HEK293 (cell line): ENCODE results near the gene SIL1.

Experiments used
- CTCF ChIA-PET: fragments of 350-600 bp; formaldehyde crosslinking; extraction: SDS; loops from one replicate; lab custom pipeline; 2021; ENCODE audit warnings: antibody characterized with exemption; lab: Yijun Ruan, JAX
- POLR2A ChIA-PET: fragments of 300-600 bp; formaldehyde crosslinking; extraction: SDS; loops from one replicate; lab custom pipeline; 2020; ENCODE audit warnings: antibody characterized with exemption, inconsistent platforms; lab: Yijun Ruan, JAX
- H3K27ac ChIP-seq: fragments of 200-500 bp; sonication (Bioruptor generic); 2 replicates; pipeline ENCODE4 v1.5.1; 2014; ENCODE audit warnings: low read depth, low read length, control low read depth, inconsistent platforms; ENCODE audit errors: extremely low read depth
- H3K36me3 ChIP-seq, 2 experiments: fragments of 200-500 bp in 1 of 2; sonication (Bioruptor generic) in 1 of 2; 1 replicate in 1 of 2; 2 replicates in 1 of 2; pipeline ENCODE4 v1.5.1; 2014 to 2017; ENCODE audit warnings: inconsistent platforms in 2 of 2, low read length in 2 of 2; ENCODE audit not compliant: control insufficient read depth in 2 of 2, insufficient read depth in 1 of 2
- H3K4me1 ChIP-seq: fragments of 200-500 bp; sonication (Bioruptor generic); 2 replicates; pipeline ENCODE4 v1.5.1; 2014; ENCODE audit warnings: mild to moderate bottlenecking, low read length, inconsistent platforms; ENCODE audit not compliant: control insufficient read depth, insufficient read depth
- H3K4me3 ChIP-seq: 2 replicates; pipeline ENCODE4 v1.5.1; 2011; ENCODE audit warnings: low read depth, mild to moderate bottlenecking, control low read depth, low read length, moderate library complexity
- H3K9me3 ChIP-seq: fragments of 200-500 bp; sonication (Bioruptor generic); 2 replicates; pipeline ENCODE4 v1.5.1; 2014; ENCODE audit warnings: low read depth, low read length, inconsistent platforms; ENCODE audit not compliant: control insufficient read depth, insufficient read depth
- EGR2 ChIP-seq: fragments of 450-650 bp; formaldehyde crosslinking; IDR thresholded peaks from 2 replicates; pipeline ENCODE4 v1.5.1; 2016; ENCODE audit warnings: low read depth, missing biosample characterization, missing genetic modification characterization
- KLF1 ChIP-seq: fragments of 450-650 bp; formaldehyde crosslinking; IDR thresholded peaks from 2 replicates; pipeline ENCODE4 v1.5.1; 2016; ENCODE audit warnings: missing biosample characterization, missing genetic modification characterization
- KLF10 ChIP-seq: fragments of 450-650 bp; IDR thresholded peaks from 2 replicates; pipeline ENCODE4 v1.5.1; 2018; ENCODE audit warnings: missing biosample characterization, mild to moderate bottlenecking, missing genetic modification characterization
- PBX3 ChIP-seq: sonication (generic); formaldehyde crosslinking; IDR thresholded peaks from 2 replicates; pipeline ENCODE4 v1.8.1; 2022; ENCODE audit warnings: mild to moderate bottlenecking, moderate library complexity, missing genetic modification reagents
- SCRT2 ChIP-seq: fragments of 450-650 bp; formaldehyde crosslinking; IDR thresholded peaks from 2 replicates; pipeline ENCODE4 v1.5.1; 2016; ENCODE audit warnings: missing biosample characterization, missing genetic modification characterization
- ZBTB17 ChIP-seq: fragments of 450-650 bp; formaldehyde crosslinking; IDR thresholded peaks from 2 replicates; pipeline ENCODE4 v1.5.1; 2016; ENCODE audit warnings: missing biosample characterization, missing genetic modification characterization
- ZNF155 ChIP-seq: fragments of 450-650 bp; formaldehyde crosslinking; IDR thresholded peaks from 2 replicates; pipeline ENCODE4 v1.5.1; 2016; ENCODE audit warnings: missing biosample characterization, missing genetic modification characterization
- ZNF221 ChIP-seq: fragments of 450-650 bp; formaldehyde crosslinking; IDR thresholded peaks from 2 replicates; pipeline ENCODE4 v1.5.1; 2017; ENCODE audit warnings: missing biosample characterization, missing genetic modification characterization, borderline replicate concordance
- ZNF23 ChIP-seq: fragments of 450-650 bp; formaldehyde crosslinking; IDR thresholded peaks from 2 replicates; pipeline ENCODE4 v1.5.1; 2016; ENCODE audit warnings: missing biosample characterization, missing genetic modification characterization, borderline replicate concordance
- ZNF350 ChIP-seq: fragments of 450-650 bp; formaldehyde crosslinking; IDR thresholded peaks from 2 replicates; pipeline ENCODE4 v1.5.0; 2017; ENCODE audit warnings: missing biosample characterization, mild to moderate bottlenecking, missing genetic modification characterization
- ZNF391 ChIP-seq: fragments of 450-650 bp; formaldehyde crosslinking; IDR thresholded peaks from 2 replicates; pipeline ENCODE4 v1.5.1; 2016; ENCODE audit warnings: low read depth, missing biosample characterization, missing genetic modification characterization, borderline replicate concordance
- ZNF394 ChIP-seq: fragments of 450-650 bp; formaldehyde crosslinking; IDR thresholded peaks from 2 replicates; pipeline ENCODE4 v1.5.1; 2016; ENCODE audit warnings: missing biosample characterization, missing genetic modification characterization, mild to moderate bottlenecking, moderate library complexity, borderline replicate concordance
- ZNF416 ChIP-seq: fragments of 450-650 bp; formaldehyde crosslinking; IDR thresholded peaks from 2 replicates; pipeline ENCODE4 v1.5.1; 2016; ENCODE audit warnings: missing biosample characterization, missing genetic modification characterization
- ZNF521 ChIP-seq: fragments of 450-650 bp; formaldehyde crosslinking; IDR thresholded peaks from 2 replicates; pipeline ENCODE4 v1.5.1; 2017; ENCODE audit warnings: missing biosample characterization, mild to moderate bottlenecking, missing genetic modification characterization
- ZNF596 ChIP-seq: fragments of 450-650 bp; IDR thresholded peaks from 2 replicates; pipeline ENCODE4 v1.5.0; 2018; ENCODE audit warnings: missing biosample characterization, mild to moderate bottlenecking, missing genetic modification characterization, moderate library complexity
- ZNF626 ChIP-seq: fragments of 450-650 bp; sonication (Bioruptor Pico); formaldehyde crosslinking; IDR thresholded peaks from 2 replicates; pipeline ENCODE4 v1.5.1; 2018; ENCODE audit warnings: missing biosample characterization, missing genetic modification characterization, inconsistent platforms
- ZNF664 ChIP-seq: fragments of 450-650 bp; formaldehyde crosslinking; IDR thresholded peaks from 2 replicates; pipeline ENCODE4 v1.5.1; 2016; ENCODE audit warnings: missing biosample characterization, missing genetic modification characterization
- ZNF76 ChIP-seq: fragments of 450-650 bp; formaldehyde crosslinking; IDR thresholded peaks from 2 replicates; pipeline ENCODE4; 2016; ENCODE audit warnings: low read depth, missing biosample characterization, missing genetic modification characterization, borderline replicate concordance
- ZNF785 ChIP-seq: fragments of 450-650 bp; formaldehyde crosslinking; IDR thresholded peaks from 2 replicates; pipeline ENCODE4 v1.5.1; 2016; ENCODE audit warnings: missing biosample characterization, missing genetic modification characterization
- ZSCAN16 ChIP-seq: fragments of 450-650 bp; formaldehyde crosslinking; IDR thresholded peaks from 2 replicates; pipeline ENCODE4 v1.5.1; 2016; ENCODE audit warnings: missing biosample characterization, missing genetic modification characterization
- ZSCAN4 ChIP-seq: fragments of 450-650 bp; formaldehyde crosslinking; IDR thresholded peaks from 2 replicates; pipeline ENCODE4 v1.5.1; 2017; ENCODE audit warnings: missing biosample characterization, missing genetic modification characterization
- TF ChIP-seq, protein P1 (sequence below): fragments of 450-650 bp; formaldehyde crosslinking; IDR thresholded peaks from 2 replicates; pipeline ENCODE4 v1.5.1; 2017; ENCODE audit warnings: missing biosample characterization, missing genetic modification characterization
- TF ChIP-seq, protein P2 (sequence below): fragments of 450-650 bp; formaldehyde crosslinking; IDR thresholded peaks from 2 replicates; pipeline ENCODE4 v1.5.1; 2016; ENCODE audit warnings: missing biosample characterization, missing genetic modification characterization, low read depth

Gene SIL1

DNA sequence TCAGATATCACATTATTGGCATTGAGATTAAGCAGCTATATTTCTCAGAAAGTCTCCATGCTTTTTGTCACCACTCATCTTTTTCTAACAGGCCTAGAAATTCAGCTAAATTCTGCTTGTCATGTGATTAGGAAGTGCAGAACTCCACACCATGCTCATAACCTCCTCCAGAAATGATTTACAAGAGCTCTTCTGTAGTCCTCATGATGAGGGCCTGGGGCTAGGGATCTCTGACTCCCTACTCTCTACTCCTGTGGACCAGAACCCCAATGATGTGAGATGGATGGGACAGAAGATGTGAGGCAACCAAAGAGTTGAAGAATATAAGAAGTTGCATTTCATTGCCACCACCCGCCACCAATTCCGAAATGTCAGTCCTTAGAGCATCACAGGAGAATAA lies 16.5 kb upstream of the SIL1 start:
- ChIA-PET POLR2A (interaction anchor here (1.4 kb wide), 1 partner anchor 17 kb away, joined by 6 read pairs; the partner anchor contains the start of gene SIL1), CTCF (no interaction called here)
- no peak overlapping the region for H3K27ac ChIP-seq
- no peak overlapping the region for H3K4me3 ChIP-seq
- H3K9me3 ChIP-seq: no peaks in the 10 kb centered on the region
- no peaks in the 10 kb centered on the region for H3K36me3 ChIP-seq
- H3K4me1 ChIP-seq: peaks cover 8% of the 10 kb centered on the region
- TF ChIP-seq ZNF596 (tag by site-specific recombination) (no peak), ZSCAN4 (tag by site-specific recombination) (no peak), ZNF350 (tag by site-specific recombination) (no peak), ZNF76 (tag by site-specific recombination) (no peak), ZNF521 (tag by site-specific recombination) (no peak), ZNF416 (no peak)

- TF ChIP-seq ZNF155 (no peak), ZNF785 (no peak), ZNF221 (no peak), SCRT2 (tag by site-specific recombination) (no peak), EGR2 (no peak), PBX3 (CRISPR knock-in tag) (no peak), ZNF664 (no peak), ZSCAN16 (tag by site-specific recombination) (no peak), ZNF23 (tag by site-specific recombination) (no peak), KLF10 (tag by site-specific recombination) (no peak), ZBTB17 (tag by site-specific recombination) (no peak), ZNF626 (tag by site-specific recombination) (no peak), ZNF391 (tag by site-specific recombination) (no peak)
- TF ChIP-seq, protein P1, sequence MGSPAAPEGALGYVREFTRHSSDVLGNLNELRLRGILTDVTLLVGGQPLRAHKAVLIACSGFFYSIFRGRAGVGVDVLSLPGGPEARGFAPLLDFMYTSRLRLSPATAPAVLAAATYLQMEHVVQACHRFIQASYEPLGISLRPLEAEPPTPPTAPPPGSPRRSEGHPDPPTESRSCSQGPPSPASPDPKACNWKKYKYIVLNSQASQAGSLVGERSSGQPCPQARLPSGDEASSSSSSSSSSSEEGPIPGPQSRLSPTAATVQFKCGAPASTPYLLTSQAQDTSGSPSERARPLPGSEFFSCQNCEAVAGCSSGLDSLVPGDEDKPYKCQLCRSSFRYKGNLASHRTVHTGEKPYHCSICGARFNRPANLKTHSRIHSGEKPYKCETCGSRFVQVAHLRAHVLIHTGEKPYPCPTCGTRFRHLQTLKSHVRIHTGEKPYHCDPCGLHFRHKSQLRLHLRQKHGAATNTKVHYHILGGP (tag by site-specific recombination): no peak
- Histone ChIP-seq H3K4me1 (peaks cover 8% of the 10 kb centered on the region), H3K36me3 (no peaks in the 10 kb centered on the region), H3K27ac (no peak overlapping the region), H3K9me3 (no peaks in the 10 kb centered on the region), H3K4me3 (no peak overlapping the region)
- POLR2A ChIA-PET: no interaction called here
- CTCF ChIA-PET: no interaction called here
These were observed 14.7 kb upstream of the SIL1 start for GRCh38 chr5:139212906-139213305.

DNA sequence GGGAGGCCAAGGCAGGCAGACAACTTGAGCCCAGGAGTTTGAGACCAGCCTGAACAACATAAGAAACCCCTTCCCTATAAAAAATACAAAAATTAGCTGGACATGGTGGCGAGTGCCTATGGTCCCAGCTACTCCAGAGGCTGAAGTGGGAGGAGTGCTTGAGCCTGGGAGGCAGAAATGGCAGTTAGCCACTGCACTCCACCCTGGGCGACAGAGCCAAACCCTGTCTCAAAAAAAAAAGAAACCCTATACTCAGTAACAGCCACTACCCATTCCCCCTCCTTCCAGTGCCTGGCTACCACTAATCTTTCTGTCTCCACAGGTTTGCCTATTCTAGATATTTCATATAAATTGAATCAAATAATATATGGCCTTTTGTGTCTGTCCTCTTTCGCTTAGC lies 14.3 kb upstream of the SIL1 start:
- H3K4me1 ChIP-seq: peaks cover 8% of the 10 kb centered on the region
- ChIA-PET POLR2A (no interaction called here), CTCF (no interaction called here)
- no peak overlapping the region for H3K4me3 ChIP-seq
- H3K36me3 ChIP-seq: no peaks in the 10 kb centered on the region
- H3K27ac ChIP-seq: no peak overlapping the region
- TF ChIP-seq, protein P2, sequence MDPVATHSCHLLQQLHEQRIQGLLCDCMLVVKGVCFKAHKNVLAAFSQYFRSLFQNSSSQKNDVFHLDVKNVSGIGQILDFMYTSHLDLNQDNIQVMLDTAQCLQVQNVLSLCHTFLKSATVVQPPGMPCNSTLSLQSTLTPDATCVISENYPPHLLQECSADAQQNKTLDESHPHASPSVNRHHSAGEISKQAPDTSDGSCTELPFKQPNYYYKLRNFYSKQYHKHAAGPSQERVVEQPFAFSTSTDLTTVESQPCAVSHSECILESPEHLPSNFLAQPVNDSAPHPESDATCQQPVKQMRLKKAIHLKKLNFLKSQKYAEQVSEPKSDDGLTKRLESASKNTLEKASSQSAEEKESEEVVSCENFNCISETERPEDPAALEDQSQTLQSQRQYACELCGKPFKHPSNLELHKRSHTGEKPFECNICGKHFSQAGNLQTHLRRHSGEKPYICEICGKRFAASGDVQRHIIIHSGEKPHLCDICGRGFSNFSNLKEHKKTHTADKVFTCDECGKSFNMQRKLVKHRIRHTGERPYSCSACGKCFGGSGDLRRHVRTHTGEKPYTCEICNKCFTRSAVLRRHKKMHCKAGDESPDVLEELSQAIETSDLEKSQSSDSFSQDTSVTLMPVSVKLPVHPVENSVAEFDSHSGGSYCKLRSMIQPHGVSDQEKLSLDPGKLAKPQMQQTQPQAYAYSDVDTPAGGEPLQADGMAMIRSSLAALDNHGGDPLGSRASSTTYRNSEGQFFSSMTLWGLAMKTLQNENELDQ (tag by site-specific recombination): no peak
- 0 out of 2 replicates have a peak, but pooled peaks have one; percentile 31 for TF ChIP-seq ZNF394 (tag by site-specific recombination)
- TF ChIP-seq KLF1: peak; percentile 52
- H3K9me3 ChIP-seq: no peaks in the 10 kb centered on the region
